GM12878 (cell line): ENCODE data around the gene IL17RA. TPM values are rescaled to one million over a fixed set of nuclear protein-coding genes. Genes with fewer than 3 reads are reported as not detected.

Experiments used
- ATAC-seq: fragments of 200-7000 bp; cut with Tn5 transposase; 3 replicates; pipeline ENCODE4 v1.9.1; 2020; ENCODE audit warnings: mild to moderate bottlenecking, moderate library complexity
- BruUV-seq: library from RNA; stranded (reverse); fragments of 400-500 nt; replicated peaks from 2 replicates; lab custom pipeline; 2021; lab: Mats Ljungman, UMichigan
- CTCF ChIA-PET: fragments of 300-600 bp; sonication (Branson Sonifier 250); formaldehyde crosslinking; extraction: SDS; loops from one replicate; lab custom pipeline; 2021; ENCODE audit warnings: inconsistent platforms; lab: Yijun Ruan, JAX
- POLR2A ChIA-PET: fragments of 350-600 bp; formaldehyde crosslinking; extraction: SDS; loops from one replicate; lab custom pipeline; 2021; ENCODE audit warnings: inconsistent platforms; lab: Charles Lee
- RAD21 ChIA-PET: fragments of 300-600 bp; sonication (Branson Sonifier 250); formaldehyde crosslinking; loops from one replicate; lab custom pipeline; 2023; ENCODE audit warnings: antibody characterized with exemption; ENCODE audit not compliant: unreplicated experiment; lab: Charles Lee
- SMC1A ChIA-PET: fragments of 300-600 bp; sonication (Branson Sonifier 250); formaldehyde crosslinking; loops from one replicate; lab custom pipeline; 2023; ENCODE audit not compliant: unreplicated experiment, uncharacterized antibody; lab: Charles Lee
- DNase-seq: peaks from one replicate; pipeline ENCODE4 v3.0.0-alpha.2; 2011; ENCODE audit warnings: low read depth, low spot score
- FAIRE-seq: peaks from 3 replicates; lab custom pipeline; 2011; peaks lifted over from hg19 to GRCh38; lab: Jason Lieb, UNC
- H2AFZ ChIP-seq: 2 replicates; pipeline ENCODE4 v1.6.0; 2011; ENCODE audit warnings: low read depth, low read length, control low read depth; ENCODE audit not compliant: control insufficient read depth
- H3K27ac ChIP-seq: 2 replicates; pipeline ENCODE4 v1.5.1; 2011; ENCODE audit warnings: control low read depth; ENCODE audit not compliant: control insufficient read depth, insufficient read depth
- H3K27me3 ChIP-seq, 2 experiments: replicated peaks in 1 of 2; 2 replicates each; pipeline versions ENCODE4 v1.6.0 to v1.6.1; 2011; ENCODE audit warnings: low read length in 1 of 2; ENCODE audit not compliant: control insufficient read depth in 2 of 2, insufficient read depth in 2 of 2
- H3K36me3 ChIP-seq, 2 experiments: 2 replicates each; pipeline ENCODE4 v1.5.1; 2011; ENCODE audit warnings: low read length in 1 of 2; ENCODE audit not compliant: control insufficient read depth in 2 of 2, insufficient read depth in 2 of 2
- H3K4me1 ChIP-seq: 2 replicates; pipeline ENCODE4 v1.6.1; 2011; ENCODE audit warnings: mild to moderate bottlenecking, low read length, moderate library complexity, mixed read lengths; ENCODE audit not compliant: control insufficient read depth, insufficient read depth
- H3K4me2 ChIP-seq: 2 replicates; pipeline ENCODE4 v1.6.0; 2011; ENCODE audit warnings: control low read depth; ENCODE audit not compliant: control insufficient read depth, insufficient read depth
- H3K4me3 ChIP-seq: fragments of 200-600 bp; sonication (generic); 2 replicates; pipeline ENCODE4 v1.5.1; 2016
- H3K79me2 ChIP-seq: 2 replicates; pipeline ENCODE4 v1.6.0; 2011; ENCODE audit warnings: low read length; ENCODE audit not compliant: control insufficient read depth, insufficient read depth
- H3K9ac ChIP-seq: 2 replicates; pipeline ENCODE4 v1.8.0; 2011; ENCODE audit warnings: low read length, control low read depth, mixed read lengths; ENCODE audit not compliant: control insufficient read depth, insufficient read depth
- H3K9me3 ChIP-seq: replicated peaks from 3 replicates; pipeline ENCODE4 v1.5.1; 2011; ENCODE audit warnings: mild to moderate bottlenecking, low read length; ENCODE audit not compliant: control insufficient read depth, insufficient read depth
- H4K20me1 ChIP-seq: 2 replicates; pipeline ENCODE4 v1.6.0; 2011; ENCODE audit not compliant: control insufficient read depth, insufficient read depth
- BCL3 ChIP-seq: IDR thresholded peaks from 2 replicates; pipeline ENCODE4 v1.6.1; 2011; ENCODE audit warnings: borderline replicate concordance, low read depth, mild to moderate bottlenecking, moderate library complexity, low read length; ENCODE audit not compliant: insufficient read depth, poor library complexity, severe bottlenecking
- CREM ChIP-seq: IDR thresholded peaks from 2 replicates; pipeline ENCODE4 v1.6.1; 2014; ENCODE audit warnings: antibody characterized with exemption, low read depth
- DPF2 ChIP-seq: fragments of 450-650 bp; IDR thresholded peaks from 2 replicates; pipeline ENCODE4 v1.6.1; 2017; ENCODE audit warnings: mild to moderate bottlenecking
- E2F4 ChIP-seq: IDR thresholded peaks from 2 replicates; pipeline ENCODE4 v1.6.1; 2012; ENCODE audit warnings: low read depth, low read length, improper control_type of control experiment
- GATAD2B ChIP-seq: fragments of 450-650 bp; conservative IDR thresholded peaks from 2 replicates; pipeline ENCODE4 v1.6.1; 2017; ENCODE audit warnings: low read depth, mild to moderate bottlenecking, moderate library complexity
- JUND ChIP-seq: IDR thresholded peaks from 2 replicates; pipeline ENCODE4 v1.6.1; 2012; ENCODE audit warnings: low read depth, mild to moderate bottlenecking, low read length, improper control_type of control experiment, moderate library complexity
- MEF2B ChIP-seq: fragments of 450-650 bp; IDR thresholded peaks from 2 replicates; pipeline ENCODE4 v1.6.1; 2018; ENCODE audit warnings: mild to moderate bottlenecking, moderate library complexity; ENCODE audit not compliant: partially characterized antibody, poor library complexity, severe bottlenecking
- PML ChIP-seq: IDR thresholded peaks from 2 replicates; pipeline ENCODE4 v1.6.1; 2012; ENCODE audit warnings: low read length, inconsistent platforms
- POLR2AphosphoS2 ChIP-seq: IDR thresholded peaks from 2 replicates; pipeline ENCODE4 v1.6.1; 2011; ENCODE audit warnings: low read depth, mild to moderate bottlenecking, low read length, improper control_type of control experiment, moderate library complexity
- RELB ChIP-seq: fragments of 450-650 bp; IDR thresholded peaks from 2 replicates; pipeline ENCODE4 v1.6.1; 2017; ENCODE audit warnings: low read depth, mild to moderate bottlenecking, moderate library complexity
- SIX5 ChIP-seq: IDR thresholded peaks from 2 replicates; pipeline ENCODE4 v1.6.1; 2011; ENCODE audit warnings: mild to moderate bottlenecking, low read depth, low read length, moderate library complexity; ENCODE audit not compliant: severe bottlenecking
- SMAD1 ChIP-seq: fragments of 450-650 bp; IDR thresholded peaks from 2 replicates; pipeline ENCODE4 v1.6.1; 2018; ENCODE audit warnings: mild to moderate bottlenecking, low read depth; ENCODE audit not compliant: partially characterized antibody
- SPI1 ChIP-seq: IDR thresholded peaks from 2 replicates; pipeline ENCODE4 v1.6.1; 2011; ENCODE audit warnings: low read depth, mild to moderate bottlenecking, low read length, moderate library complexity, borderline replicate concordance; ENCODE audit not compliant: insufficient read depth
- SUPT20H ChIP-seq: IDR thresholded peaks from 2 replicates; pipeline ENCODE4 v1.6.1; 2011; ENCODE audit warnings: low read depth, mild to moderate bottlenecking, low read length, moderate library complexity, borderline replicate concordance; ENCODE audit not compliant: control insufficient read depth
- YY1 ChIP-seq: IDR thresholded peaks from 2 replicates; pipeline ENCODE4 v1.6.1; 2011; ENCODE audit warnings: low read depth, mild to moderate bottlenecking, low read length
- ZNF24 ChIP-seq: fragments of 450-650 bp; IDR thresholded peaks from 2 replicates; pipeline ENCODE4 v1.6.1; 2017; ENCODE audit warnings: antibody characterized with exemption, mild to moderate bottlenecking
- WGBS: methylation state at CpG from one replicate; pipeline ENCODE4 v1.1.6; 2016; ENCODE audit warnings: low lambda C conversion rate; ENCODE audit not compliant: insufficient replicate concordance, insufficient coverage; ENCODE audit errors: missing lambda C conversion rate; 5-methylcytosine and 5-hydroxymethylcytosine counted together
- in situ Hi-C: fragments of 300-500 bp; cut with MboI; formaldehyde crosslinking; loops from 9 replicates; pipeline ENCODE4 v1.14.3; 2018; ENCODE audit warnings: mixed read lengths
- intact Hi-C: fragments of 100-400 bp; cut with micrococcal nuclease; formaldehyde crosslinking; loops from one replicate; pipeline ENCODE4 v1.14.2; 2022; ENCODE audit not compliant: unreplicated experiment
- polyA plus RNA-seq, 11 experiments: library from polyadenylated mRNA; depleted of rRNA in 4 of 11; unstranded in 6 of 11; stranded (reverse) in 5 of 11; fragments of >200 nt; fragmentation: Nextera tagmentation in 4 of 11; fragmentation: Illumina TruSeq in 1 of 11; extraction: Ambion mirVana in 4 of 11; extraction: Trizol in 1 of 11; gene quantifications; 1 replicate in 1 of 11; 2 replicates in 10 of 11; pipeline versions ENCODE4 v1.2.1 to v1.2.3, GENCODE V29; 2011 to 2016; ENCODE audit warnings: inconsistent platforms in 2 of 11, missing spikeins in 2 of 11, low read depth in 1 of 11
- total RNA-seq, 4 experiments: library from RNA; depleted of rRNA in 3 of 4; stranded (reverse); fragments of >200 nt in 3 of 4; fragmentation: Illumina TruSeq in 1 of 4; extraction: Trizol in 1 of 4; gene quantifications; 2 replicates each; pipeline versions ENCODE4 v1.2.1 to v1.2.3, GENCODE V29; 2013 to 2021
- TF ChIP-seq, protein P1 (sequence below): fragments of 150-350 bp; IDR thresholded peaks from 2 replicates; pipeline ENCODE4 v1.6.1; 2014; ENCODE audit warnings: mild to moderate bottlenecking, low read depth, low read length

Gene IL17RA
- total and polyA plus RNA-seq, 10 of the 15 experiments (the other 5 are each of a cell fraction or from before 2014, with no cell fraction given), result 0.71 to 10.2 (median 4.2) TPM

DNA sequence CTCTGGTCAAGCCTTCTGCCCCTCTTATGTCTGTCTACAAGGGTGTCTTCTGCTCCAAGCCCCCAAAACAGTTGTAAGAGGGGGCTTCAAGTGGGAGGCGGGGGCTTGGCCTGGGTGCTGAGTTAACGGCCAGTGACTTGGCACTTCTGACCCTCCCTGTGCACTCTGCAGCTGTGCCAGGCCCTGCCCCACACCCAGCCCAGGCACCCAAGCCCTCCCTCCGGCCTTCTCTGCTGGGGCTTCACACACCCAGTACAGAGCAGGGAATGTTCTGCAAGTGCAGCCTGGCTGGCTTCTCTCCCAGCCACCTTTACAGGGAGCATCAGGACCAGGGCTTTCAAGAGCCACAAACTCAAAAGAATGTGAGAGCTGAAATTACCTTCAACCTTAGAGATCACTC is 32.6 kb downstream of the IL17RA start:
- 79% methylated on average over 3 of the region's 3 CpGs for WGBS

More for the DNA sequence above, 32.6 kb downstream of the IL17RA start:
- ChIA-PET CTCF (interaction anchor here (1.1 kb wide), 1 partner anchor 40 kb away, joined by 5 read pairs; no protein-coding TSS in a partner anchor), RAD21 (no interaction called here), SMC1A (no interaction called here), POLR2A (no interaction called here)
- H3K79me2 ChIP-seq, result no peaks in the 10 kb centered on the region
- no peak overlapping the region for H3K27ac ChIP-seq
- BruUV-seq, result no TSS peak
- no peaks in the 10 kb centered on the region for H3K9me3 ChIP-seq
- H4K20me1 ChIP-seq, result peaks cover 4% of the 10 kb centered on the region; the same call in 1 of the 2 replicates
- peaks cover 4 to 10% of the 10 kb centered on the region in 2 experiments for H3K27me3 ChIP-seq
- H3K4me2 ChIP-seq, result no peak overlapping the region
- H3K4me1 ChIP-seq, result peaks cover 18% of the 10 kb centered on the region
- H3K9ac ChIP-seq, result no peak overlapping the region
- in situ Hi-C loops (no loop called here), intact Hi-C loops (no loop called here)
- TF ChIP-seq JUND (no peak), YY1 (no peak), CREM (no peak), DPF2 (no peak), POLR2AphosphoS2 (no peak), BCL3 (no peak), GATAD2B (no peak), SIX5 (no peak), SMAD1 (no peak), RELB (no peak), PML (no peak), MEF2B (no peak), ZNF24 (no peak), SPI1 (no peak), E2F4 (no peak), SUPT20H (no peak)
- TF ChIP-seq, protein P1, sequence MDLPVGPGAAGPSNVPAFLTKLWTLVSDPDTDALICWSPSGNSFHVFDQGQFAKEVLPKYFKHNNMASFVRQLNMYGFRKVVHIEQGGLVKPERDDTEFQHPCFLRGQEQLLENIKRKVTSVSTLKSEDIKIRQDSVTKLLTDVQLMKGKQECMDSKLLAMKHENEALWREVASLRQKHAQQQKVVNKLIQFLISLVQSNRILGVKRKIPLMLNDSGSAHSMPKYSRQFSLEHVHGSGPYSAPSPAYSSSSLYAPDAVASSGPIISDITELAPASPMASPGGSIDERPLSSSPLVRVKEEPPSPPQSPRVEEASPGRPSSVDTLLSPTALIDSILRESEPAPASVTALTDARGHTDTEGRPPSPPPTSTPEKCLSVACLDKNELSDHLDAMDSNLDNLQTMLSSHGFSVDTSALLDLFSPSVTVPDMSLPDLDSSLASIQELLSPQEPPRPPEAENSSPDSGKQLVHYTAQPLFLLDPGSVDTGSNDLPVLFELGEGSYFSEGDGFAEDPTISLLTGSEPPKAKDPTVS, result no peak
- DNase-seq (no peak), ATAC-seq (peak; percentile 17; the same call in 2 of the 3 replicates), FAIRE-seq (no peak)
- H2AFZ ChIP-seq, result no peak overlapping the region
- no peaks in the 10 kb centered on the region for H3K36me3 ChIP-seq
- no peak overlapping the region for H3K4me3 ChIP-seq
